ENCODE results near the gene SLC8A1. TPM values are rescaled to one million over a fixed set of nuclear protein-coding genes. Genes with fewer than 3 reads are reported as not detected.

The SLC8A1 gene
- total RNA-seq, 2 experiments from 2014 or later, result 0.44 to 1.1 TPM

- peaks cover 4% of the 10 kb centered on the region for H3K36me3 Mint-ChIP-seq
- no peak for ATAC-seq
- H3K4me1 Mint-ChIP-seq, result peaks cover 13% of the 10 kb centered on the region
- peak overlapping the region; percentile 61 for H3K4me3 Mint-ChIP-seq
- H3K27me3 Mint-ChIP-seq, result peaks cover 41% of the 10 kb centered on the region
- CTCF ChIA-PET, result no interaction called here
- no peak for DNase-seq
- H3K9me3 Mint-ChIP-seq (ENCODE audit: low read depth), result no peaks in the 10 kb centered on the region
- no peak overlapping the region for H3K27ac Mint-ChIP-seq
These were observed 977 bp downstream of the SLC8A1 start for GRCh38 chr2:40450796-40451430.

GRCh38 chr2:40450066-40450795 is 1.7 kb downstream of the SLC8A1 start:
- ATAC-seq, result no peak
- peaks cover 4% of the 10 kb centered on the region for H3K36me3 Mint-ChIP-seq
- CTCF ChIA-PET, result no interaction called here
- H3K4me3 Mint-ChIP-seq, result peak overlapping the region; percentile 61
- H3K27ac Mint-ChIP-seq, result no peak overlapping the region
- H3K4me1 Mint-ChIP-seq, result peaks cover 13% of the 10 kb centered on the region
- H3K9me3 Mint-ChIP-seq (ENCODE audit: low read depth), result no peaks in the 10 kb centered on the region
- H3K27me3 Mint-ChIP-seq, result peaks cover 41% of the 10 kb centered on the region
- DNase-seq, result no peak

GRCh38 chr2:40448476-40449079 is 3.3 kb downstream of the SLC8A1 start:
- H3K36me3 Mint-ChIP-seq, result peaks cover 4% of the 10 kb centered on the region

GRCh38 chr2:40445467-40445866 is 6.4 kb downstream of the SLC8A1 start:
- no peak overlapping the region for H3K27ac Mint-ChIP-seq
- H3K4me1 Mint-ChIP-seq, result peaks cover 4% of the 10 kb centered on the region
- H3K27me3 Mint-ChIP-seq, result peaks cover 12% of the 10 kb centered on the region
- no peaks in the 10 kb centered on the region for H3K9me3 Mint-ChIP-seq (ENCODE audit: low read depth)
- DNase-seq (no peak), ATAC-seq (no peak)
- H3K4me3 Mint-ChIP-seq, result no peak overlapping the region
- no peaks in the 10 kb centered on the region for H3K36me3 Mint-ChIP-seq
- CTCF ChIA-PET, result no interaction called here

More at GRCh38 chr2:40448476-40449079, 3.3 kb downstream of the SLC8A1 start:
- peaks cover 13% of the 10 kb centered on the region for H3K4me1 Mint-ChIP-seq
- ATAC-seq, result no peak
- CTCF ChIA-PET, result interaction anchor here (0.7 to 0.8 kb wide), 2 partner anchors 535 to 923 kb away, joined by 3 to 4 read pairs; no protein-coding TSS in a partner anchor
- no peak overlapping the region for H3K4me3 Mint-ChIP-seq
- DNase-seq, result no peak
- H3K27ac Mint-ChIP-seq, result no peak overlapping the region
- no peaks in the 10 kb centered on the region for H3K9me3 Mint-ChIP-seq (ENCODE audit: low read depth)
- peaks cover 38% of the 10 kb centered on the region for H3K27me3 Mint-ChIP-seq

DNA sequence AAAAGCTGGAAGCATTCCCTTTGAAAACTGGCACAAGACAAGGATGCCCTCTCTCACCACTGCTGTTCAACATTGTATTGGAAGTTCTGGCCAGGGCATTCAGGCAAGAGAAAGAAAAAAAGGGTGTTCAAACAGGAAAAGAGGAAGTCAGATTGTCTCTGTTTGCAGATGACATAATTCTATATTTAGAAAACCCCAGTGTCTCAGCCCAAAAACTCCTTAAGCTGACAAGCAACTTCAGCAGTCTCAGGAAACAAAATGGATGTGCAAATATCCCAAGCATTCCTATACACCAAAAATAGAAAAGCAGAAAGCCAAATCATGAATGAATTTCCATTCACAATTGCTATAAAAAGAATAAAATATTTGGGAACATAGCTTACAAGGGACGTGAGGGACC is 11.1 kb downstream of the SLC8A1 start:
- DNase-seq, result no peak
- Mint-ChIP-seq H3K27ac (no peak overlapping the region), H3K9me3 (ENCODE audit: low read depth) (no peaks in the 10 kb centered on the region), H3K27me3 (no peaks in the 10 kb centered on the region), H3K36me3 (no peaks in the 10 kb centered on the region), H3K4me1 (no peaks in the 10 kb centered on the region), H3K4me3 (no peak overlapping the region)
- CTCF ChIA-PET, result no interaction called here
- no peak for ATAC-seq

- ATAC-seq, result no peak
- Mint-ChIP-seq H3K9me3 (ENCODE audit: low read depth) (no peaks in the 10 kb centered on the region), H3K27me3 (no peaks in the 10 kb centered on the region), H3K4me1 (no peaks in the 10 kb centered on the region), H3K4me3 (no peak overlapping the region), H3K27ac (no peak overlapping the region), H3K36me3 (no peaks in the 10 kb centered on the region)
- CTCF ChIA-PET, result no interaction called here
- DNase-seq, result no peak
These were observed 12.4 kb downstream of the SLC8A1 start for GRCh38 chr2:40439473-40439872.

GRCh38 chr2:40436093-40436475 is 15.8 kb downstream of the SLC8A1 start:
- DNase-seq (no peak), ATAC-seq (no peak)
- no peaks in the 10 kb centered on the region for H3K9me3 Mint-ChIP-seq (ENCODE audit: low read depth)
- no peak overlapping the region for H3K4me3 Mint-ChIP-seq
- no peaks in the 10 kb centered on the region for H3K4me1 Mint-ChIP-seq
- no peaks in the 10 kb centered on the region for H3K36me3 Mint-ChIP-seq
- no peak overlapping the region for H3K27ac Mint-ChIP-seq
- no peaks in the 10 kb centered on the region for H3K27me3 Mint-ChIP-seq
- CTCF ChIA-PET, result no interaction called here

DNA sequence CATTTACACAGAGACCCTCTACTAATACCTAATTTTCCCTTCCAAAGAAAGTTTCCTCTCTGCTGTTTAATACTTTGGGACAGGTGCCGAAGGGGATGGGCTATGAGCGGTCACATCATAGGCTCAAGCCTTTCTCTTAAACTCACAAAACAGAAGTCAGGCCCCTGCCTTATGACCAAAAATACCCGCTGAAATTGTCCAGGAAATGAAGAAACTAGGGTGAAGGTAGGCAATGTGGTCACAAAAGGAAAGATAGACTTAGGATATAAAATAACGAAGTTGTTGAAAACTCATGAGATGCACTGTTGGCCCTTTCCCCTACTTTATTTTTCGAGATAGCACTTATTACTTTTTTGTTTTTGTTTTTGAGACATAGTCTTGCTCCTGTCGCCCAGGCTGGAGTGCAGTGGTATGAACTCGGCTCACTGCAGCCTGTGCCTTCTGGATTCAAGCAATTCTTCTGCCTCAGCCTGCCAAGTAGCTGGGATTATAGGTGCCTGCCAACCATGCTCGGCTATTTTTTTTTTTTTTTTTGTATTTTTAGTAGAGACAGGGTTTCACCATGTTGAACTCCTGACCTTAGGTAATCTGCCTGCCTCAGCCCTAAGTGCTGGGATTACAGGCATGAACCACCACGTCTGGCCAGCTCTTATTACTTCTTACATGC is 16.3 kb downstream of the SLC8A1 start:
- CTCF ChIA-PET, result no interaction called here
- no peak overlapping the region for H3K4me3 Mint-ChIP-seq
- DNase-seq, result no peak
- H3K27me3 Mint-ChIP-seq, result no peaks in the 10 kb centered on the region
- H3K4me1 Mint-ChIP-seq, result no peaks in the 10 kb centered on the region
- no peak for ATAC-seq
- H3K36me3 Mint-ChIP-seq, result no peaks in the 10 kb centered on the region
- H3K27ac Mint-ChIP-seq, result no peak overlapping the region
- no peaks in the 10 kb centered on the region for H3K9me3 Mint-ChIP-seq (ENCODE audit: low read depth)

DNA sequence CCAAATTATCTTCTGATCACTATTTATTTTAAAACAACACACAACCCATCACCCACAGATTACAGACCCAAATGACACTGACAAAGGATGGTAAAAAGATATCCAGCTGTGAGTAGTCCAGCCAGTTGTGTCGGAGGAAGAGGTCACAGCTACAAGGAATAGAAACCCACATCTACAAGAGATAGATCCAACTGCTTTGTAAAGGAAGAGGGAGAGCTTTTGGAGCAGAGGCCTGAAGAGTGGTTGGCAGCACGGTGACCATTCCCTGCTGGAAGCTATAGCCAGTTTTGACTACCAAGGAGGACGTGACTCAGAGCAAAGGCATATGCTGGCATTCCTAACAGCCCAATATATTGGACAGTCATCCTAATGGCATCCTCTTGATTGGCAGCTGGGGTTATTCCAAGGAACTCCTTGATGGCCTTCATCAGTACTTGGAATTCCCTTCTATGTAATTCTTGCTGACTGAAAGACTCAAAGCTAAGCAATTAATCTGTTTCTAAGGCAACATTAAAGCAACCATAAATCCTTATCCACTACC is 17.1 kb downstream of the SLC8A1 start:
- no peaks in the 10 kb centered on the region for H3K4me1 Mint-ChIP-seq
- H3K4me3 Mint-ChIP-seq, result no peak overlapping the region
- no peaks in the 10 kb centered on the region for H3K9me3 Mint-ChIP-seq (ENCODE audit: low read depth)
- H3K36me3 Mint-ChIP-seq, result no peaks in the 10 kb centered on the region
- CTCF ChIA-PET, result no interaction called here
- DNase-seq (no peak), ATAC-seq (no peak)
- H3K27ac Mint-ChIP-seq, result no peak overlapping the region
- no peaks in the 10 kb centered on the region for H3K27me3 Mint-ChIP-seq

GRCh38 chr2:40433736-40434135 is 18.2 kb downstream of the SLC8A1 start:
- no peaks in the 10 kb centered on the region for H3K27me3 Mint-ChIP-seq
- CTCF ChIA-PET, result no interaction called here
- H3K27ac Mint-ChIP-seq, result no peak overlapping the region
- H3K4me3 Mint-ChIP-seq, result no peak overlapping the region
- DNase-seq (no peak), ATAC-seq (no peak)
- no peaks in the 10 kb centered on the region for H3K36me3 Mint-ChIP-seq
- H3K4me1 Mint-ChIP-seq, result no peaks in the 10 kb centered on the region
- no peaks in the 10 kb centered on the region for H3K9me3 Mint-ChIP-seq (ENCODE audit: low read depth)

DNA sequence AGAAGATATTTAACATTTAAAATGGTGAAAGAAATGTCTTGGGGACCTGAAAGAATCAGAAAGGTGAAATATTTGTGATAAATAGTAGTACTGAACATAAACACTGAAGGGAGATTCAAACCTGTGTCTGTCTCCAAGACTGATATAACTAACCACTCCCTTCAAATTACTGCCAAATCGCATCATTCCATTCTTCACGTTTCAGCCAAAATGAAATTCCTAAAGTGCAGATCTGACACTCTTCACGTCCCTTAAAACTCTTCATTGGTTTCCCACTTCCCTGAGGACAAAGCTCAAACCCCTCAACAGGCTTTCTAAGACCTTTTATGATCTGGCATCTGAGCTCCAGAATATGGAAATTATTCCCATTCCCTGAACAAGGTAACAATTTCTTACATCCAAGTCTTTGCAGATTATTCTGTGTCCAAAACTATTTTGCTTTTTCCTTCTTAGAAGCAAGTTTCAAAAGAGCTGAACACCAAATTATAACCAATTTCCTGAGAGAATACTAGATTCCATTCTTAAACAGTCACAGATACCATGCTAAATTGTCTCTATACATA is 18.9 kb downstream of the SLC8A1 start:
- CTCF ChIA-PET, result no interaction called here

DNA sequence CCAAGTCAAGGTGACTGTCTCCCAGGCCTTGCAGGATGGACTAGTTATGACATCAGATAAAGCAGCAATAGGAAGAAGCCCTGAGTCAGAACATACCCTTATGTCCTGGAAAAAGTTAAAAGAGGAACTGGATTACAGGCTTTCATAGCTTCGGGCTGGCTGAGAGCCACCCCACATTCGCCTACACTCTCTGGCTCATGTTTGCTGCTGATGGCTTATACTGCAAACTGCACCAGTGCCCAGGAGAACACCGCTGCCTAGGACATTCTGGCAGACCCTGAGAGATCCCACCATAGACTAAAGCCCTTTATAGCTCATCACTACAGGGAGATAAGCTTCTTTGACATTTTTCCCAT is 20.3 kb downstream of the SLC8A1 start:
- no peaks in the 10 kb centered on the region for H3K9me3 Mint-ChIP-seq (ENCODE audit: low read depth)
- no peaks in the 10 kb centered on the region for H3K36me3 Mint-ChIP-seq
- no peak for DNase-seq
- no peak overlapping the region for H3K4me3 Mint-ChIP-seq
- no peaks in the 10 kb centered on the region for H3K27me3 Mint-ChIP-seq
- CTCF ChIA-PET, result no interaction called here
- no peak overlapping the region for H3K27ac Mint-ChIP-seq
- no peak for ATAC-seq
- no peaks in the 10 kb centered on the region for H3K4me1 Mint-ChIP-seq

More for the DNA sequence above, 18.9 kb downstream of the SLC8A1 start:
- no peak overlapping the region for H3K4me3 Mint-ChIP-seq
- DNase-seq (no peak), ATAC-seq (no peak)
- no peaks in the 10 kb centered on the region for H3K4me1 Mint-ChIP-seq
- no peaks in the 10 kb centered on the region for H3K36me3 Mint-ChIP-seq
- H3K27me3 Mint-ChIP-seq, result no peaks in the 10 kb centered on the region
- H3K9me3 Mint-ChIP-seq (ENCODE audit: low read depth), result no peaks in the 10 kb centered on the region
- no peak overlapping the region for H3K27ac Mint-ChIP-seq

DNA sequence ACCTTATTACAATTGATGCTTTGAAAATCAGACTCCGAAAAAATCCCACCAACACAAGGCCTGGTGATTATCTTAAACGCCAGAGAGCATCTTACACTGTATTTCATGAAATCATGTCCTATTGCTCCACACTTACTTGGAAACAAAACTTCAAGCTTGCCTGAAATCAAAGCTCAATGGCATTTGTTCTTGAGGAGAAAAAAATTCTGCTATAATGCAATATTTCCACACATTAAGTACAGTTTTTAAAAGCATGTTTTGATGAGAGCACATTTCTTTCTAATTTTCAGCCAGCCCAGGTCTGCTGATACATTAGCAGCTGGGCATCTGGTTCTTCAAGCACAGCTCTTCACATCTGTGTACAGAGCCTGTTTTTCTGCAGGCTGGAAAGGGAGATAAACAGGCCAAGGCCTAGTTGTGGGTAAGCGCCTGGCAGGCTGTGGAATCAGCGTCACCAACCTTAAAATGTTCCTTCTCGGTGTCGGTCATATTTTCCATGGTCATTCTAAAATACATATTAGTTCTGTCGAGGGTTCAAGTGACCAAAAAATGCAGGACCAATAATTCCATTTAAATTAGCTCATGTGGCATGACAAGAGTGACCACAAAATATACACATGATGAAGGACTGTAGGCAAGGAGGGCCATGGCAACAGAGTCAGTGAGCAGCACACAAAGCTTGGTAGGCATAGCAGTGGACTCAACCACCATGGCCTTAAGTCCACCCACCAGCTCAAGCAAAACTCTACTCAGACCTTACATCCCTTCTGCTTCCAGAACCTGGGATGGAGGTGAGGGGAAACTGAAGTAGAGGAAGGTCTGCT is 20.9 kb downstream of the SLC8A1 start:
- DNase-seq, result no peak
- H3K27me3 Mint-ChIP-seq, result no peaks in the 10 kb centered on the region
- no peak for ATAC-seq
- no peak overlapping the region for H3K4me3 Mint-ChIP-seq
- H3K36me3 Mint-ChIP-seq, result no peaks in the 10 kb centered on the region
- H3K27ac Mint-ChIP-seq, result no peak overlapping the region
- CTCF ChIA-PET, result no interaction called here
- H3K4me1 Mint-ChIP-seq, result no peaks in the 10 kb centered on the region
- H3K9me3 Mint-ChIP-seq (ENCODE audit: low read depth), result no peaks in the 10 kb centered on the region

All from activated CD8-positive, alpha-beta memory T cell treated with anti-CD3 and anti-CD28 coated beads, Interleukin-2, amount 10 ng/mL, durations not matched to agents 7 days and 5 days (primary cell).